GM23248 (cell line): Measurements from ENCODE around the gene SH3BP2.

Source experiments
- EZH2 ChIP-seq: fragments of 200-600 bp; sonication (generic); IDR thresholded peaks from 2 replicates; pipeline ENCODE4 v1.6.1; 2018; ENCODE audit warnings: antibody characterized with exemption, mild to moderate bottlenecking; ENCODE audit not compliant: insufficient read depth, poor library complexity, severe bottlenecking
- EZH2phosphoT487 ChIP-seq: fragments of 200-600 bp; sonication (generic); IDR thresholded peaks from 2 replicates; pipeline ENCODE4 v1.6.1; 2018; ENCODE audit warnings: antibody characterized with exemption, moderate library complexity, mild to moderate bottlenecking, low read depth; ENCODE audit not compliant: insufficient read depth

DNA sequence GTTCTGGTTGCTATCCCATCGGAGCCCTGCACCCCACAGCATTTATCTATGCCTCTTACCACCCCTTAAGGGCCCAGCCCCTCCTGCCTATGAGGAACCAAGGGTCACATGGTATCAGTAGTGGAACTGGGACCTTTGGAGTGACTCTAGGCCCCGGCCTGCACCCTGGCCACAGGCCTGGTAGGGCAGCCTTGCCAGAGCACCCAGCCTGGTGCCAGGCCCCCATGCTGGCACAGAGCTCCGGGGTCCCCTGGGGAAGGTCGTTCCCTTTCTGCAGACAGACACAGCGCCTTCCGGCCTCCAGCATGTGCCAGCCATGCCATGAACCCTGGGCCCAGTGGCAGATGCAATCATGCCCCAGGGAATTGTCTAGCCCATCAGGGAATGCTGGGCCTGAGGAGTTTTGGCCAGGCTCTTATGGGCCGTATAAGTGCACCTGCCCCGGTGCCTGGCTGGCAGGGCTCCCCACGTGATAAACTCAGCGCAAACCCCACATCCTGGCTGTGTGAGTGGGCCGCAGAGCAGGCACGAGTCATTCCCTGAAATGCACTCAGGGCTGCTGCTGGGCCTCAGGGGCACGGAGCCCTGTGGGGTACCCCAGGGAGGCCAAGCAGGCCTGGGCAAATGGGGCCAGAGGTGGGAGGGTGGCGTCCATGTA, 30.9 kb downstream of the SH3BP2 start:
- TF ChIP-seq EZH2 (no peak), EZH2phosphoT487 (no peak)
